A673 (cell line): Measurements from ENCODE around the gene DEXI.

Source experiments
- CTCF ChIP-seq: fragments of 300-800, 200-600 bp; sonication (generic); conservative IDR thresholded peaks from 2 replicates; pipeline ENCODE4 v1.5.1; 2017; ENCODE audit warnings: low read depth, mild to moderate bottlenecking, antibody characterized with exemption, low read length, moderate library complexity, mixed read lengths
- EZH2 ChIP-seq: fragments of 200-600 bp; sonication (generic); IDR thresholded peaks from 2 replicates; pipeline ENCODE4 v1.6.1; 2017; ENCODE audit warnings: borderline replicate concordance, low read depth, mild to moderate bottlenecking, mixed read lengths, antibody characterized with exemption, low read length; ENCODE audit not compliant: poor library complexity, severe bottlenecking

GRCh38 chr16:10879681-10880589, 62.3 kb downstream of the DEXI start:
- TF ChIP-seq CTCF (no peak), EZH2 (no peak)
